ENCODE data around the gene NHLRC2. TPM values are rescaled to one million over a fixed set of nuclear protein-coding genes. Genes with fewer than 3 reads are reported as not detected.

Gene NHLRC2
- total and polyA plus RNA-seq, 2 donors (not counting 1 experiment from before 2014, with no cell fraction given): 5.7 to 59.8 TPM

DNA sequence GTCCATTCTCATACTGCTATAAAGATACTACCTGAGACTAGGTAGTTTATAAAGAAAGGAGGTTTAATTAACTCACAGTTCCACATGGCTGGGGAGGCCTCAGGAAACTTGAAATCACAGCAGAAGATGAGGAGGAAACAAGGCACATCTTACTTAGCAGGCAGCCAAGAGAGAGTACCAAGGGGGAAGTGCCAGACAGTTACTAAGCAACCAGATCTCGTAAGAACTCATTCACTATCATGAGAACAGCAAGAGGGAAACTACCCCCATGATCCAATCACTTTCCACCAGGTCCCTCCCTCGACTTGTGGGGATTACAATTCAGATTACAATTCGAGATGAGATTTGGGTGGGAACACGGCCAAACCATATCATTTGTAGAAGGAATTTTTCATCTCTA, 36.3 kb downstream of the NHLRC2 start:
- CTCF ChIA-PET: interaction anchor here (0.6 kb wide), 1 partner anchor 13 kb away, joined by 3 read pairs; no protein-coding TSS in a partner anchor
- POLR2A ChIA-PET: no interaction called here
- Histone ChIP-seq H3K9ac (ENCODE audit: low read length) (no peak overlapping the region), H3K27ac (ENCODE audit: low read length in 2 of 2) (no peak overlapping the region), H2AFZ (ENCODE audit: insufficient read depth, low read depth, low read length, poor library complexity, severe bottlenecking) (no peak overlapping the region), H3K4me2 (replicated peaks; ENCODE audit: low read depth, low read length, poor library complexity, severe bottlenecking) (no peak overlapping the region), H3K4me1 (ENCODE audit: control insufficient read depth in 2 of 2, insufficient read depth in 2 of 2, low read length in 2 of 2) (no peaks in the 10 kb centered on the region), H4K20me1 (ENCODE audit: control insufficient read depth, insufficient read depth, low read length, poor library complexity, severe bottlenecking) (peaks cover 6% of the 10 kb centered on the region), H3K4me3 (ENCODE audit: control extremely low read depth in 1 of 5, extremely low read depth in 1 of 5, insufficient read depth in 1 of 5, low read depth in 2 of 5, low read length in 4 of 5) (no peak overlapping the region), H3K9me3 (ENCODE audit: control extremely low read depth in 1 of 3, control insufficient read depth in 2 of 3, insufficient read depth in 1 of 3, low read length in 2 of 3) (no peaks in the 10 kb centered on the region), H3K79me2 (ENCODE audit: control insufficient read depth, insufficient read depth, low read length) (no peaks in the 10 kb centered on the region), H3K36me3 (replicated peaks in 1 of 2; ENCODE audit: control extremely low read depth in 1 of 2, control insufficient read depth in 1 of 2, extremely low read depth in 1 of 2, insufficient read depth in 2 of 2, low read length in 1 of 2) (peaks cover 0 to 38% of the 10 kb centered on the region in 2 experiments), H3K27me3 (replicated peaks in 1 of 4; ENCODE audit: control extremely low read depth in 1 of 4, control insufficient read depth in 3 of 4, insufficient read depth in 4 of 4, low read length in 3 of 4) (no peaks in the 10 kb centered on the region)
- no peaks in the 10 kb centered on the region for H3K27me3 Mint-ChIP-seq
- ATAC-seq (ENCODE audit: low read depth) (no peak), DNase-seq (no peak)
- no peaks in the 10 kb centered on the region for H3K9me3 Mint-ChIP-seq (ENCODE audit: insufficient read depth)
- no peaks in the 10 kb centered on the region for H3K4me1 Mint-ChIP-seq
- TF ChIP-seq, protein P1, sequence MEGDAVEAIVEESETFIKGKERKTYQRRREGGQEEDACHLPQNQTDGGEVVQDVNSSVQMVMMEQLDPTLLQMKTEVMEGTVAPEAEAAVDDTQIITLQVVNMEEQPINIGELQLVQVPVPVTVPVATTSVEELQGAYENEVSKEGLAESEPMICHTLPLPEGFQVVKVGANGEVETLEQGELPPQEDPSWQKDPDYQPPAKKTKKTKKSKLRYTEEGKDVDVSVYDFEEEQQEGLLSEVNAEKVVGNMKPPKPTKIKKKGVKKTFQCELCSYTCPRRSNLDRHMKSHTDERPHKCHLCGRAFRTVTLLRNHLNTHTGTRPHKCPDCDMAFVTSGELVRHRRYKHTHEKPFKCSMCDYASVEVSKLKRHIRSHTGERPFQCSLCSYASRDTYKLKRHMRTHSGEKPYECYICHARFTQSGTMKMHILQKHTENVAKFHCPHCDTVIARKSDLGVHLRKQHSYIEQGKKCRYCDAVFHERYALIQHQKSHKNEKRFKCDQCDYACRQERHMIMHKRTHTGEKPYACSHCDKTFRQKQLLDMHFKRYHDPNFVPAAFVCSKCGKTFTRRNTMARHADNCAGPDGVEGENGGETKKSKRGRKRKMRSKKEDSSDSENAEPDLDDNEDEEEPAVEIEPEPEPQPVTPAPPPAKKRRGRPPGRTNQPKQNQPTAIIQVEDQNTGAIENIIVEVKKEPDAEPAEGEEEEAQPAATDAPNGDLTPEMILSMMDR (IDR thresholded peaks at IDR 0.05): no peak
- TF ChIP-seq EZH2 (IDR thresholded peaks at IDR 0.05; ENCODE audit: borderline replicate concordance, insufficient read depth, low read depth, low read length, poor library complexity, severe bottlenecking): no peak
- WGBS (ENCODE audit: insufficient coverage): 40% methylated on average over 1 of the region's 4 CpGs
- H3K27ac Mint-ChIP-seq: no peak overlapping the region
- intact Hi-C loops (cut with micrococcal nuclease): no loop called here
- no peak overlapping the region for H3K4me3 Mint-ChIP-seq

DNA sequence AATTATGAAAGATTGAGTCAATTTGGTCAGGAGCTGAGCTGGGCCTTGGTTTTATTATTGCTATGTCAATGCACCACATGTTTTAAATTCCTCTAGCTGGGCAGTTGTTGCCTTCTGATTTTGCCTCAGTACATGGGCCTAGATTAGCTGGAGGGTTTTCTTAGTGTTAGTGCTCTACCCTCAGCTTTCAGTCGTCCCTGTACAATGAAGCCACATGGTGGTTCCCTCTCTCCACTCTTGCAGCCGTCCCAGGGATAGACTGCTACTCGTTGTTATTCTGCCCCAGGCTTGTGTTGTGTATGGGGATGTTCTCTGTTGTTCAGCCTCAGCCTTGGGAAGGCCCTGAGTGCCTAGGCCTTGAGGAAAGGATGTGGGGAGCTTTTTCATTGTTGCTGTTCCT, 37.0 kb downstream of the NHLRC2 start:
- peaks cover 0 to 35% of the 10 kb centered on the region in 2 experiments for H3K36me3 ChIP-seq (replicated peaks in 1 of 2; ENCODE audit: control extremely low read depth in 1 of 2, control insufficient read depth in 1 of 2, extremely low read depth in 1 of 2, insufficient read depth in 2 of 2, low read length in 1 of 2)
- no peak overlapping the region for H3K4me3 ChIP-seq (ENCODE audit: control extremely low read depth in 1 of 5, extremely low read depth in 1 of 5, insufficient read depth in 1 of 5, low read depth in 2 of 5, low read length in 4 of 5)
- Mint-ChIP-seq H3K9me3 (ENCODE audit: insufficient read depth) (no peaks in the 10 kb centered on the region), H3K27me3 (no peaks in the 10 kb centered on the region), H3K4me1 (no peaks in the 10 kb centered on the region), H3K27ac (no peak overlapping the region), H3K4me3 (no peak overlapping the region)
- no peak overlapping the region for H3K4me2 ChIP-seq (replicated peaks; ENCODE audit: low read depth, low read length, poor library complexity, severe bottlenecking)
- intact Hi-C loops (cut with micrococcal nuclease): no loop called here
- no peaks in the 10 kb centered on the region for H3K4me1 ChIP-seq (ENCODE audit: control insufficient read depth in 2 of 2, insufficient read depth in 2 of 2, low read length in 2 of 2)
- H4K20me1 ChIP-seq (ENCODE audit: control insufficient read depth, insufficient read depth, low read length, poor library complexity, severe bottlenecking): peaks cover 6% of the 10 kb centered on the region
- TF ChIP-seq, protein P1 (IDR thresholded peaks at IDR 0.05): no peak
- TF ChIP-seq EZH2 (IDR thresholded peaks at IDR 0.05; ENCODE audit: borderline replicate concordance, insufficient read depth, low read depth, low read length, poor library complexity, severe bottlenecking): no peak
- no peaks in the 10 kb centered on the region for H3K9me3 ChIP-seq (ENCODE audit: control extremely low read depth in 1 of 3, control insufficient read depth in 2 of 3, insufficient read depth in 1 of 3, low read length in 2 of 3)
- ATAC-seq (ENCODE audit: low read depth) (no peak), DNase-seq (no peak)
- H2AFZ ChIP-seq (ENCODE audit: insufficient read depth, low read depth, low read length, poor library complexity, severe bottlenecking): no peak overlapping the region
- no peak overlapping the region for H3K27ac ChIP-seq (ENCODE audit: low read length in 2 of 2)
- H3K27me3 ChIP-seq (replicated peaks in 1 of 4; ENCODE audit: control extremely low read depth in 1 of 4, control insufficient read depth in 3 of 4, insufficient read depth in 4 of 4, low read length in 3 of 4): no peaks in the 10 kb centered on the region
- H3K9ac ChIP-seq (ENCODE audit: low read length): no peak overlapping the region
- 95% methylated on average over 2 of the region's 3 CpGs for WGBS (ENCODE audit: insufficient coverage)
- ChIA-PET POLR2A (interaction anchor here (0.6 kb wide), 1 partner anchor 1443 kb away, joined by 8 read pairs; no protein-coding TSS in a partner anchor), CTCF (interaction anchor here (0.6 kb wide), 1 partner anchor 12 kb away, joined by 3 read pairs; no protein-coding TSS in a partner anchor)
- H3K79me2 ChIP-seq (ENCODE audit: control insufficient read depth, insufficient read depth, low read length): no peaks in the 10 kb centered on the region

All from B cell (primary cell).